GM18508 (cell line): ENCODE measurements around the gene TINAGL1.

ENCODE experiments used
- ATAC-seq: cut with Tn5 transposase; IDR thresholded peaks from one replicate; pipeline ENCODE4 v1.9.1; 2021; ENCODE audit warnings: moderate number of reproducible peaks; ENCODE audit not compliant: insufficient read depth, unreplicated experiment

Gene TINAGL1

GRCh38 chr1:31625561-31626222 is 49.4 kb downstream of the TINAGL1 start:
- ATAC-seq: no peak

GRCh38 chr1:31626223-31627207 is 50.2 kb downstream of the TINAGL1 start:
- no peak for ATAC-seq

GRCh38 chr1:31627301-31627929 is 51.1 kb downstream of the TINAGL1 start:
- ATAC-seq: no peak

GRCh38 chr1:31627930-31628559 is 51.7 kb downstream of the TINAGL1 start:
- no peak for ATAC-seq

GRCh38 chr1:31628931-31629556 is 52.7 kb downstream of the TINAGL1 start:
- ATAC-seq: no peak

GRCh38 chr1:31632649-31633048 is 56.3 kb downstream of the TINAGL1 start:
- no peak for ATAC-seq

GRCh38 chr1:31633117-31633516 is 56.8 kb downstream of the TINAGL1 start:
- no peak for ATAC-seq
